ENCODE data around the gene PTPRD.

PTPRD gene

DNA sequence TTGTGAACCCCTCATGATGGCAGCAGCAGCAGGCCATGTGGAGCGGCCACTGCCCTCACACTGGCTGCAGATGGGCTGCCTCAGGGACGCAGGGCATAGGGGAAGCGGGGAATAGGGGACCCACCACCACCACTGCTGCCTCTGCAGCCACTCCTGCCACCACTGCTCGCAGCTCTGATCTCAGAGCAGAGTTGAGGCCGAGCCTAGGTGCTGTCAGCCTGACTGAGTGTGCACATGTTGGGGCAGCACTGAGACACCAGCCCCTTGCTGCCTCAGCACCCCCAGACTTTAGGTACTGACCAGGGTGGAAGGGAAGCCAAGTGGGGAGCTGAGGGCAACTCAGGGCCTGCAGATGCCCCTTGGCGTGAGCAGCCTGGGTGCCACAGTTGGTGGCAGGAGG is 1969.3 kb downstream of the PTPRD start (continued):
- TF ChIP-seq, protein P1, sequence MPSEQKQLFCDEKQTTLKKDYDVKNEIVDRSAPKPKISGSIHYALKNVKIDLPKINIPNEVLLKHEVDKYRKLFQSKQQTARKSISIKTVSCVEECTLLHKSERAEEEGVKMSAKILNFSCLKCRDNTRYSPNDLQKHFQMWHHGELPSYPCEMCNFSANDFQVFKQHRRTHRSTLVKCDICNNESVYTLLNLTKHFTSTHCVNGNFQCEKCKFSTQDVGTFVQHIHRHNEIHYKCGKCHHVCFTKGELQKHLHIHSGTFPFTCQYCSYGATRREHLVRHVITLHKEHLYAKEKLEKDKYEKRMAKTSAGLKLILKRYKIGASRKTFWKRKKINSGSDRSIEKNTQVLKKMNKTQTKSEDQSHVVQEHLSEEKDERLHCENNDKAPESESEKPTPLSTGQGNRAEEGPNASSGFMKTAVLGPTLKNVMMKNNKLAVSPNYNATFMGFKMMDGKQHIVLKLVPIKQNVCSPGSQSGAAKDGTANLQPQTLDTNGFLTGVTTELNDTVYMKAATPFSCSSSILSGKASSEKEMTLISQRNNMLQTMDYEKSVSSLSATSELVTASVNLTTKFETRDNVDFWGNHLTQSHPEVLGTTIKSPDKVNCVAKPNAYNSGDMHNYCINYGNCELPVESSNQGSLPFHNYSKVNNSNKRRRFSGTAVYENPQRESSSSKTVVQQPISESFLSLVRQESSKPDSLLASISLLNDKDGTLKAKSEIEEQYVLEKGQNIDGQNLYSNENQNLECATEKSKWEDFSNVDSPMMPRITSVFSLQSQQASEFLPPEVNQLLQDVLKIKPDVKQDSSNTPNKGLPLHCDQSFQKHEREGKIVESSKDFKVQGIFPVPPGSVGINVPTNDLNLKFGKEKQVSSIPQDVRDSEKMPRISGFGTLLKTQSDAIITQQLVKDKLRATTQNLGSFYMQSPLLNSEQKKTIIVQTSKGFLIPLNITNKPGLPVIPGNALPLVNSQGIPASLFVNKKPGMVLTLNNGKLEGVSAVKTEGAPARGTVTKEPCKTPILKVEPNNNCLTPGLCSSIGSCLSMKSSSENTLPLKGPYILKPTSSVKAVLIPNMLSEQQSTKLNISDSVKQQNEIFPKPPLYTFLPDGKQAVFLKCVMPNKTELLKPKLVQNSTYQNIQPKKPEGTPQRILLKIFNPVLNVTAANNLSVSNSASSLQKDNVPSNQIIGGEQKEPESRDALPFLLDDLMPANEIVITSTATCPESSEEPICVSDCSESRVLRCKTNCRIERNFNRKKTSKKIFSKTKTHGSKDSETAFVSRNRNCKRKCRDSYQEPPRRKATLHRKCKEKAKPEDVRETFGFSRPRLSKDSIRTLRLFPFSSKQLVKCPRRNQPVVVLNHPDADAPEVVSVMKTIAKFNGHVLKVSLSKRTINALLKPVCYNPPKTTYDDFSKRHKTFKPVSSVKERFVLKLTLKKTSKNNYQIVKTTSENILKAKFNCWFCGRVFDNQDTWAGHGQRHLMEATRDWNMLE (tag by site-specific recombination; conservative IDR thresholded peaks at IDR 0.05; ENCODE audit: low read depth), result no peak
- TF ChIP-seq YY1 (tag by site-specific recombination; IDR thresholded peaks at IDR 0.05) (no peak), FEZF1 (tag by site-specific recombination; IDR thresholded peaks at IDR 0.05) (no peak), MYNN (tag by site-specific recombination; IDR thresholded peaks at IDR 0.05; ENCODE audit: borderline replicate concordance) (no peak)
- TF ChIP-seq, protein P2, sequence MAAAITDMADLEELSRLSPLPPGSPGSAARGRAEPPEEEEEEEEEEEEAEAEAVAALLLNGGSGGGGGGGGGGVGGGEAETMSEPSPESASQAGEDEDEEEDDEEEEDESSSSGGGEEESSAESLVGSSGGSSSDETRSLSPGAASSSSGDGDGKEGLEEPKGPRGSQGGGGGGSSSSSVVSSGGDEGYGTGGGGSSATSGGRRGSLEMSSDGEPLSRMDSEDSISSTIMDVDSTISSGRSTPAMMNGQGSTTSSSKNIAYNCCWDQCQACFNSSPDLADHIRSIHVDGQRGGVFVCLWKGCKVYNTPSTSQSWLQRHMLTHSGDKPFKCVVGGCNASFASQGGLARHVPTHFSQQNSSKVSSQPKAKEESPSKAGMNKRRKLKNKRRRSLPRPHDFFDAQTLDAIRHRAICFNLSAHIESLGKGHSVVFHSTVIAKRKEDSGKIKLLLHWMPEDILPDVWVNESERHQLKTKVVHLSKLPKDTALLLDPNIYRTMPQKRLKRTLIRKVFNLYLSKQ (tag by site-specific recombination; IDR thresholded peaks at IDR 0.05; ENCODE audit: borderline replicate concordance), result no peak

- H3K4me1 ChIP-seq (ENCODE audit: control insufficient read depth, insufficient read depth, low read length), result no peaks in the 10 kb centered on the region
- no peaks in the 10 kb centered on the region for H3K9me3 ChIP-seq (ENCODE audit: control insufficient read depth, insufficient read depth, low read depth, low read length)
- H3K4me3 ChIP-seq (ENCODE audit: low read depth, low read length), result no peak overlapping the region
- no peak overlapping the region for H3K27ac ChIP-seq (ENCODE audit: extremely low read depth, low read depth, low read length)
- ChIA-PET CTCF (no interaction called here), POLR2A (no interaction called here)
- no peaks in the 10 kb centered on the region for H3K36me3 ChIP-seq (ENCODE audit: control insufficient read depth in 2 of 2, insufficient read depth in 1 of 2, low read length in 2 of 2)
- no peak for TF ChIP-seq ZNF514 (tag by site-specific recombination; IDR thresholded peaks at IDR 0.05)
- TF ChIP-seq BCL11A (tag by site-specific recombination; IDR thresholded peaks at IDR 0.05; ENCODE audit: low read depth), result no peak
- TF ChIP-seq ZSCAN23 (tag by site-specific recombination; IDR thresholded peaks at IDR 0.05), result no peak
- no peak for TF ChIP-seq ZNF768 (tag by site-specific recombination; IDR thresholded peaks at IDR 0.05)
- no peak for TF ChIP-seq ZNF513 (tag by site-specific recombination; IDR thresholded peaks at IDR 0.05)
- TF ChIP-seq TCF7L2 (IDR thresholded peaks at IDR 0.05; ENCODE audit: borderline replicate concordance, low read depth, low read length), result no peak
- TF ChIP-seq PRDM4 (tag by site-specific recombination; IDR thresholded peaks at IDR 0.05), result no peak
- no peak for TF ChIP-seq ZNF133 (tag by site-specific recombination; IDR thresholded peaks at IDR 0.05)
- no peak for TF ChIP-seq ZNF521 (tag by site-specific recombination; IDR thresholded peaks at IDR 0.05)
- TF ChIP-seq ZNF704 (tag by site-specific recombination; IDR thresholded peaks at IDR 0.05), result no peak
- no peak for TF ChIP-seq HIC1 (tag by site-specific recombination; IDR thresholded peaks at IDR 0.05)
- TF ChIP-seq ZBTB6 (tag by site-specific recombination; IDR thresholded peaks at IDR 0.05), result no peak
These were observed 1972.0 kb downstream of the PTPRD start for GRCh38 chr9:8640761-8641160.
